Muscle of arm (tissue), 12 donors: ENCODE measurements around the gene RNF223. TPM values are rescaled to one million over a fixed set of nuclear protein-coding genes. Genes with fewer than 3 reads are reported as not detected.

Experiments used
- DNase-seq: peaks from one replicate; pipeline ENCODE4 v3.0.0-alpha.2; 2013
- polyA plus RNA-seq, 12 donors: library from polyadenylated mRNA; unstranded; fragments of 120-200 nt; gene quantifications; one replicate each; pipeline ENCODE4 v1.2.1, GENCODE V29; 2013; ENCODE audit not compliant: insufficient read length in 12 of 12

Gene RNF223
- polyA plus RNA-seq, 12 donors = 0.09 to 0.43 (median 0.13) TPM; not detected in 7

- DNase-seq = no peak
These were observed 27.3 kb downstream of the RNF223 start for GRCh38 chr1:1046767-1047166.

DNA sequence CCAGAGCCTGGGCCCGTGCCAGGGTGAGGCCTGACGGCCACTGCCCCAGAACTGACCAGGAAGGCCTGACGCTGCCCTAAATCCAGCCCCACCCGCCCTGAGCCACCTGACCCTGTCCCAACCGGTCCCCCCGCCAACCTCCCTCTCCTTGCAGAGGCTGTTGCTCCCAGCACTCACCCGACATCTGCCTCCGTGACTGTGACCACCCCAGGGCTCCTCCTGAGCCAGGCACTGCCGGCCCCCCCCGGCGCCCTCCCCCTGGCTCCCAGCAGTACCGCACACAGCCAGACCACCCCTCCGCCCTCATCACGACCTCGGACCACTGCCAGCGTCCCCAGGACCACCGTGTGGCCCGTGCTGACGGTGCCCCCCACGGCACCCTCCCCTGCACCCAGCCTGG, 27.9 kb downstream of the RNF223 start:
- no peak for DNase-seq

DNA sequence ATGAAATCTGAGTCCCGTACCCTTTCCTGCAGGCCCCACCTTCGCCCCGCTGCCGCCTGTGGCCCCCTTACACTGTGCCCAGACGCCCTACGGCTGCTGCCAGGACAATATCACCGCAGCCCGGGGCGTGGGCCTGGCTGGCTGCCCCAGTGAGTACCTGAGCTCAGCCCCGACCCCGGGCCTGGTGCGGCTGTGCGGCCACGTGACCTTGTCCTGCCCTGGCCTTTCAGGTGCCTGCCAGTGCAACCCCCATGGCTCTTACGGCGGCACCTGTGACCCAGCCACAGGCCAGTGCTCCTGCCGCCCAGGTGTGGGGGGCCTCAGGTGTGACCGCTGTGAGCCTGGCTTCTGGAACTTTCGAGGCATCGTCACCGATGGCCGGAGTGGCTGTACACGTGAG, 29.0 kb downstream of the RNF223 start:
- DNase-seq = no peak

- DNase-seq = no peak
These were observed 29.5 kb downstream of the RNF223 start for GRCh38 chr1:1044455-1045078.

DNA sequence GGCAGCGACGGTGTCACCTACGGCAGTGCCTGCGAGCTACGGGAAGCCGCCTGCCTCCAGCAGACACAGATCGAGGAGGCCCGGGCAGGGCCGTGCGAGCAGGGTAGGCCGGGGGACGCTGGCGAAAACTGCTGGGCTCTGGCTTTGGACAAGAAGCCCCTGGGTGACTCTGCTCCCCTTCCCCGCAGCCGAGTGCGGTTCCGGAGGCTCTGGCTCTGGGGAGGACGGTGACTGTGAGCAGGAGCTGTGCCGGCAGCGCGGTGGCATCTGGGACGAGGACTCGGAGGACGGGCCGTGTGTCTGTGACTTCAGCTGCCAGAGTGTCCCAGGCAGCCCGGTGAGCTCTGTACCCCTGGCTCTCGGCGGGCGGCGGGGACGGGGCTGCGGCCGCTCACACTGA, 30.2 kb downstream of the RNF223 start:
- no peak for DNase-seq

GRCh38 chr1:1043411-1043810, 30.7 kb downstream of the RNF223 start:
- DNase-seq = no peak

DNA sequence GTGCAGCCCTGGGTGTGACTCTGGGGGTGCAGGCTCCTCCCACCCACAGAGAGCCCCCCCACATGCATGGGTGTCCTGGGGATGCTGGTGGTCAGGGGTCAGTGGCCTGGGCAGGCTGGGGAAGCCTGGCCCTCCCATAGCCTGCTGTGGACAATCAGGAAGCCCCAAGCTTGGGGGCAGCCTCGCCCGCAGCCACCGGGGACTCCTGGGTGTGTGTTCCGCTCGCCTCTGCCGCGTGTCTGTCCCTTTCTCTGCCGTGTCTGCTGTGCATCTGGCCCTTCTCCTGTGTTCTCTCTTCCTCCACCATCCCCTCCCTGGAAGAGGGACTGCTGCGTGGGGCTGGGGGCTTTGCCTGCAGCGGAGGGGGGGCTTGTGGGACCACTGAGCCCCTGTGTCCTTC, 31.3 kb downstream of the RNF223 start:
- no peak for DNase-seq

DNA sequence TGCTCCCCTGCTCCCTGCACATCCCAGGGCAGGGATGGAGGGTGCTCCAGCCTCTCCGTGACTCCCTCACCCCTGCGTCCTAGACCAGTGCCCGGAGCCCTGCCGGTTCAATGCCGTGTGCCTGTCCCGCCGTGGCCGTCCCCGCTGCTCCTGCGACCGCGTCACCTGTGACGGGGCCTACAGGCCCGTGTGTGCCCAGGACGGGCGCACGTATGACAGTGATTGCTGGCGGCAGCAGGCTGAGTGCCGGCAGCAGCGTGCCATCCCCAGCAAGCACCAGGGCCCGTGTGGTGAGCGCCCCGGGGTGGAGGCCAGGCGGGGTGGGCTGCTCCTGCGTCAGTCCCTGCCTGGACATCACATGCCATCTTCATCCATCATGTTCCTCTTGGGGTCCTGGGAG, 32.2 kb downstream of the RNF223 start:
- no peak for DNase-seq

DNA sequence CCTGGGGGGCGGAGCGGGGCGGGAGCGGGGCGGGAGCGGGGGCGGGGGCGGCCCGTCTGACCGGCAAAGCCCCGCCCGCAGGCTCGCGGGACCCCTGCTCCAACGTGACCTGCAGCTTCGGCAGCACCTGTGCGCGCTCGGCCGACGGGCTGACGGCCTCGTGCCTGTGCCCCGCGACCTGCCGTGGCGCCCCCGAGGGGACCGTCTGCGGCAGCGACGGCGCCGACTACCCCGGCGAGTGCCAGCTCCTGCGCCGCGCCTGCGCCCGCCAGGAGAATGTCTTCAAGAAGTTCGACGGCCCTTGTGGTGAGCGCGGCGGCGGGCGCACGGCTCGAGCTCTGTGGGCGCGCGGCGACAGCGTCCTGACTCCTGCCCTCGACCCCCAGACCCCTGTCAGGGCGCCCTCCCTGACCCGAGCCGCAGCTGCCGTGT, 33.0 kb downstream of the RNF223 start:
- DNase-seq = no peak

GRCh38 chr1:1040004-1040991, 33.8 kb downstream of the RNF223 start:
- DNase-seq = peak; percentile 58

DNA sequence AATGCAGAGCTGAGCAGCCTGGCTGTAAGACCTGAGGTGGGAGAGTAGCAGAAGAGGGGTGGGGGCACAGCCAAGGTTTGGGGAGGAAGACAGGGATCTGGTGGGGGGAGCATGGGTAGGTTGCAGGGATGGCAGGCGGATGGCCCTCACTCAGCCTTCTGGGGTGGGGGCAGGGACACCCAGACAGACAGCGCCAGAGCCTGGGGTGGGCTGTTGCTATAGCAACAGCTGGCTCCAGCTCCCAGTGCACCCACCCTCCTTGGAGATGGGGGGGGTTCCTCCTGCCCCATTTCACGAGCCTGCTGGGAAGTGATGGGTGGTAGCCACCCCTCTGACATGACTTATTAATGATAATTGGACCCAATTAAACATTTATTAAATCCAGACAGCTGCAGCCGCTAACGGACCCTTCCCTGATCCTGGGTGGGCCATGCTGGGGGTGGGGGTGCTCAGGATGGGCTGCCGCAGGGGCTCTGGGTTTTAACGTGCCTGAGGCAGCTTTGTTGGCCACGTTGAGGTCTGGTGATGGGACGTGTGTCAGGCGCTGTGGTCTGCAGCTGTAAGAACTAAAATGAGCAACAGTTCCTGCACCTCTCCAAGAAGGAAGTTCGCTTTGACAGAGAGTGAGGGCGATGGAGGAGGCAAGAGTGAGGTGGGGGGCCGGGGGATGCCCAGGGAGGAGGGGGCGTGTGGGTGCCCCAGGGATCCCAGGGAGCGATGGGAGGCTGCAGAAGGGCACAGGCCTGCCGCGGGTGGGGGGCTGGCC, 34.8 kb downstream of the RNF223 start:
- DNase-seq = no peak

DNA sequence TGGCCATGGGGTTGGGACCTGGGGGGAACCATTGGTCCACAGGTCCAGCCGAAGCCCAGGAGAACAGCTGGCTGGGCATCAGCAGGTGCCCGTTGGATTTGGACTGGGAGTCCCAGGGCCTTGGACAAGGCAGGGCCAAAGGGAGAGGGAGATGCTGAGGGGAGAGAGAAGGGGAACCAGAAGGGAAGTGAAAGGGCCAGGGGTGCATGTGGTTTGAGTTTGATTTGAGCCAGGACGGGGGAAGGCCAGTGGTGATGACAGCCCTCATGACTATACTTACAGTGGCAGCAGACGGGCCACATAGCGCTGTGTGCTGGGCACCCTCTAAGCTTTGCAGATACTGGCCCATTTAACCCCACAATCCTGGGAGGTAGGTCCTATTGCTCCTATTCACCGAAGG, 35.4 kb downstream of the RNF223 start:
- no peak for DNase-seq

DNA sequence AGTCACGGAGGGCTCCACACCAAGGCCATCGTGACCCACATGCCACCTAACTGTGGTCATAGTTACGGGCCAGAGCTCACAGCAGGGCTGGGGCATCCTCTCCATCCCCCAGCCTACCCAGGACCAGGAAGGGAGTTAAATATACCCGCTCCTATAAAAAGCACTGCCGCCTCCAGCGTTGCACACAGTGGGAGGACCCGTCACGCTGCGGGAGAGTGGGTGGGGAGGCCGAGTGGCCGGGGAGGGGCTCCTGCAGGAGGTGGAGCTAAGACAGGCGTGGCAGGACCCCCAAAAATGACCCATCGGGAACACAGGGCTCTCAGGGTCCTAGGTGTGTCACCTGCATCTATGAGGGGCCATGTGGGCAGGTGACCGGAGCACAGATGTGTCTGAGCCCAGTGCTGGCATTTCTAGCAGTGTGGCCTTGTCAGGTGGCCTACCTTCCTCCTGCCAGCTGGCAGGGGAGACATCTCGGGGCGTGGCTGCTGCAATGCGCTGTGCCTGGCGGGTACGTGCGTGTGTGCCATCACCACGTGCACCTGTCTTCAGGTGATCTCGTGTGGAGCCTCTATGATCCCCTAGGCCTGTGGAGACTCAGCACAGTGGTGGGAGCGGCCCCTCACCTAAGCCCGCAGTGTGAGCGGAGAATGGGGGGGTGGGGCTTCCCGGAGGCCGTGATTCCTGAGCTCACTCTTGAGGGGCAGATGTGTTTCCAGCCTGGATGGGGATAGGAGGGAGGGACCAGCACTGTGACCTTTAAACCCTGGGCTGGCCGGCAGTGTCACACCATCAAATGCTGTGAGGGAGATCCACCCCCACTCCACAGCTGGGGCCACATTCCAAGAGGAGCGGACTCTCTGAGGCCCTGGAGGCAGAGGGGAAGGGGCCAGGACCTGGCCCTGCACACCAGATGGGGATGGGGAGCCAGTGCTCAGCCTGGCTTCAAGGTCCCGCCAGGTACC, 36.5 kb downstream of the RNF223 start:
- no peak for DNase-seq

DNA sequence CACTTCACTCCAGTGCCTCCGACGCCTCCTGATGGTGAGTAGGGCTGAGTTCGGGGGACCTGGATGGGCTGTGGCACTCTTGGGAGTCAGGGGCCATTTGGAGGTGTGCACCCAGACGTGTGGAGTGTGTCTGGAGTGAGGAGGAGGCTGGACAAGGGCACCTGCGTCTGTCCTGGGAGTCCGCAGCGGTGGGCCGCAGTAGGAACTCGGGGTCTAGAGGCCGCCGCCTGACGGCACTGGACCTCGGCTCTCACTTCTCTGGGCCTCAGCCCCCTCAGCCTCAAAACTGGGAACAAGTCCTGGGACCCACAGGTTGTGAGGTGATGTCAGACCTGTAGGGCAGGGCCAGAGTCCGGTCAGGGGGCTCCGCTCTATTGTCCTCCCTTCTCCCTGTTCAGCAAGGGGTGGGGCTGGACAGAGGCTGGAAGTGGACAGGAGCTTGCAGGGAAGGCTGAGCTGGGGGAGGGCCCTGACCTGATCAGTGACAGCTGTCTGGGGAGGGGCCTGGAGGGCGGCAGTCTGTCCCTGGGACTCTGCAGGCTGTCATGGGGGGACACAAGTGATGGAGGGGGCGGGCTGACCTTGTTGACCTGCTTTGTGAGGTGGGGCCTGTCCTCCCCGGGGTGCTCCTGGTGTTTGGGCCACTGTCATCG, 38.7 kb downstream of the RNF223 start:
- DNase-seq = no peak

DNA sequence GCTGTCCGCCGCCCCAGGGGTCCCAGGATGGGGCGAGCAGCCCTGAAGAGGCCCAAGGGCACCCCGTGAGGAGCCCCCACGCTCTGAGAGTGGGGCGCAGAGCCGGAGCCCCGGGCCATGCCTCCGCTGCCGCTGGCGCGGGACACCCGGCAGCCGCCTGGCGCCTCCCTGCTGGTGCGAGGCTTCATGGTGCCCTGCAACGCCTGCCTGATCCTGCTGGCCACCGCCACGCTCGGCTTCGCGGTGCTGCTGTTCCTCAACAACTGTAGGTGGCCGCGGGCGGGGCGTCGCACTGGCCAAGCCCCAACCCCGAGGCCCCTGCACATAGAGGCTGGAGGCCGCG, 39.7 kb downstream of the RNF223 start:
- DNase-seq = no peak

GRCh38 chr1:1033731-1034438, 40.2 kb downstream of the RNF223 start:
- no peak for DNase-seq

- peak; percentile 63 for DNase-seq
These were observed 41.0 kb downstream of the RNF223 start for GRCh38 chr1:1033009-1033587.

DNA sequence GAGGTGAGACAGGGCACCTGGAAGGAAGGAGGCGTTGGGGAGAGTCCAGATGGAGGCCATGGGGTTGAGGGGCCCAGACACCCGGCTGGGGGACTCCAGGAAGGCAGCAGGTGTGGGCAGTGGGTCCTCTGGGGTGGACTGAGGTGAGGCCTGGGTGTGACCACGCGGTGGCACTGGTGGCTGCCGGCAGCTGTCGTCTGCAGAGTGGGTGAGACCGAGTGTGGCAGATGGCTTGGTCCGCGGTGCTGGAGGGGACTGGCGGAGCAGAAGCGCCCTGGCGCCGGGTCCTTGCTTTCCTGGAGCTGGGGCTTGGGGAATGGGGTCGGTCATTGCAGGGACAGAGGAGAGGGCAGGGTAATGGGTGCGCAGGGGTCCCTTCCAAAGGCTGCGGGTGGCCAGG, 41.7 kb downstream of the RNF223 start:
- no peak for DNase-seq

DNA sequence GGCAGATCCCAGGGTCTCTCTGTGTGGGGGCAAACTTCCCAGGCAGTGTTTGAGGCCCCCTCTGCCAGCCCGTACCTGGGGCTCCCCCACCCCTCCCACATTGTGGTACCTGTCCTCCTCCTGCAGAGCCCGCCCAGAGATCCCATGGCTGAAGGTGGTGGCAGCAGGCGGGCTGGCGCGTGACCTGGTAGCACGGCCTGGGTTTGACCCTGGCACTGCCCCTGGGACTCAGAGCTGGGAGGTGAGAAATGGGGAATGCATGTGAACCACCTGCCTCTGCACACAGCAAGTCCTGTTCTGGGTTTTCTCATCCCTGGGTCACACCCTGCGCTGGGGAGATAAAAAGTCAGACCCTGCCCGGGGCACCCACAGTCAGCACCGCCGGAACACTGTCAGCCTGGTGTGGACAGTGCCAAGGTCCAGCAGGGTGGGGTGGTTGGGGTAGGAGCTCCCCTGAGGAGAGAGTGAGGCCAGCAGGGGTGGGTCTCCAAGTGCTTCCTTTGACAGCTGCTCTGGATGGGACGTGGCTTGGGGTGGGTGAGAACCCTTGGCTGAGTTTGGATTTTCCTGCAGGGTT, 42.4 kb downstream of the RNF223 start:
- DNase-seq = no peak
